ENCODE measurements around the gene ISOC2.

DNA sequence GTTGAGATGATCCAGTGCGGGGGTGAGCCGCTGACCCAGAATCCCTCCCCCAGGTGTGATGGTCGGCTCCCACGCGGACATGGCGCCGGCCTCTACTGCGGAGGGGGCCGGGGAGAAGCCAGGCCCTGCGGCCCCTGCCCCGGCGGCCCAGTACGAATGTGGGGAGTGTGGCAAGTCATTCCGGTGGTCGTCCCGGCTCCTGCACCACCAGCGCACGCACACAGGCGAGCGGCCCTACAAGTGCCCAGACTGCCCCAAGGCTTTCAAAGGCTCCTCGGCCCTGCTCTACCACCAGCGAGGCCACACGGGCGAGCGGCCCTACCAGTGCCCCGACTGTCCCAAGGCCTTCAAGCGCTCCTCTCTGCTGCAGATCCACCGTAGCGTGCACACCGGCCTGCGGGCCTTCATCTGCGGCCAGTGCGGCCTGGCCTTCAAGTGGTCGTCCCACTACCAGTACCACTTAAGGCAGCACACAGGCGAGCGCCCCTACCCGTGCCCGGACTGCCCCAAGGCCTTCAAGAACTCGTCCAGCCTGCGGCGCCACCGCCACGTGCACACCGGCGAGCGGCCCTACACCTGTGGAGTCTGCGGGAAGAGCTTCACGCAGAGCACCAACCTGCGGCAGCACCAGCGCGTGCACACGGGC is 19.8 kb upstream of the ISOC2 start:
- TF ChIP-seq CTCF (IDR thresholded peaks at IDR 0.05) (no peak), POLR2A (IDR thresholded peaks at IDR 0.05) (no peak), POLR2AphosphoS5 (IDR thresholded peaks at IDR 0.05) (no peak)
